Measurements from ENCODE around the gene ETV4.

- TF ChIP-seq POLR2AphosphoS5 (IDR thresholded peaks at IDR 0.05; ENCODE audit: borderline replicate concordance, low read depth, low read length) (no peak), EZH2 (IDR thresholded peaks at IDR 0.05) (no peak), FOXP2 (optimal IDR thresholded peaks at IDR 0.05; ENCODE audit: control extremely low read depth, extremely low read length, insufficient read depth) (no peak)
Observed at GRCh38 chr17:43540821-43541674, 5.1 kb downstream of the ETV4 start.
